HepG2 (cell line): ENCODE data around the gene FRMD4B. TPM values are rescaled to one million over a fixed set of nuclear protein-coding genes. Genes with fewer than 3 reads are reported as not detected.
A peak's percentile ranks its signal among the peaks of the same experiment; 100 is the strongest.
"Not testable (repeated sequence)": the region's sequence is repeated elsewhere in the genome, so short reads cannot be mapped to it uniquely, and the experiment has no call there.

Experiments used
- ATAC-seq: fragments of 200-7000 bp; cut with Tn5 transposase; 3 replicates; pipeline ENCODE4 v1.9.1; 2020; ENCODE audit warnings: mild to moderate bottlenecking, moderate library complexity
- BruUV-seq: library from RNA; stranded (reverse); fragments of 400-500 nt; replicated peaks from 2 replicates; lab custom pipeline; 2021; lab: Mats Ljungman, UMichigan
- CTCF ChIA-PET: fragments of 300-600 bp; formaldehyde crosslinking; extraction: SDS; loops from one replicate; lab custom pipeline; 2021; ENCODE audit warnings: low total read pairs, inconsistent platforms, low intra/inter-chr PET ratio; lab: Yijun Ruan, JAX
- POLR2A ChIA-PET: fragments of 350-600 bp; sonication (Branson Sonifier 250); formaldehyde crosslinking; loops from one replicate; lab custom pipeline; 2020; ENCODE audit warnings: antibody characterized with exemption, inconsistent platforms; lab: Yijun Ruan, JAX
- DNase-seq: peaks from one replicate; pipeline ENCODE4 v3.0.0-alpha.2; 2015; ENCODE audit warnings: low spot score
- FAIRE-seq: peaks from 3 replicates; lab custom pipeline; 2011; peaks lifted over from hg19 to GRCh38; lab: Jason Lieb, UNC
- H2AFZ ChIP-seq: one replicate; pipeline ENCODE4 v1.6.1; 2011; ENCODE audit warnings: low read length, inconsistent platforms
- H3K27ac ChIP-seq: fragments of 300-600 bp; 3 replicates; pipeline ENCODE4 v1.8.0; 2011; ENCODE audit warnings: mixed run types, mild to moderate bottlenecking, mixed read lengths, low read length, inconsistent platforms; ENCODE audit not compliant: insufficient read depth; ENCODE audit errors: extremely low read length
- H3K27me3 ChIP-seq, 2 experiments: fragments of 200-600 bp in 1 of 2; 2 replicates in 1 of 2; 3 replicates in 1 of 2; pipeline versions ENCODE4 v1.6.0 to v1.8.0; 2011; ENCODE audit warnings: low read length in 2 of 2, mild to moderate bottlenecking in 2 of 2, moderate library complexity in 2 of 2, inconsistent platforms in 1 of 2; ENCODE audit not compliant: insufficient read depth in 2 of 2, control insufficient read depth in 1 of 2
- H3K36me3 ChIP-seq, 2 experiments: fragments of 200-600 bp in 1 of 2; replicated peaks in 1 of 2; 2 replicates in 1 of 2; 3 replicates in 1 of 2; pipeline versions ENCODE4 v1.5.1 to v1.8.0; 2011; ENCODE audit warnings: low read length in 2 of 2, inconsistent platforms in 1 of 2; ENCODE audit not compliant: insufficient read depth in 2 of 2, control insufficient read depth in 1 of 2
- H3K4me1 ChIP-seq: 2 replicates; pipeline ENCODE4 v1.5.1; 2012; ENCODE audit warnings: low read length, inconsistent platforms; ENCODE audit not compliant: insufficient read depth
- H3K4me2 ChIP-seq: 2 replicates; pipeline ENCODE4 v1.6.0; 2011; ENCODE audit warnings: low read depth, low read length, inconsistent platforms
- H3K4me3 ChIP-seq, 3 experiments: fragments of 200-600 bp in 1 of 3; sonication (generic), shearing (Covaris generic) in 1 of 3; replicated peaks in 1 of 3; 2 replicates each; pipeline ENCODE4 v1.5.1; 2011 to 2016; ENCODE audit warnings: low read length in 3 of 3, inconsistent platforms in 2 of 3, low read depth in 2 of 3, mild to moderate bottlenecking in 2 of 3, control low read depth in 1 of 3, mixed read lengths in 1 of 3; ENCODE audit not compliant: insufficient read depth in 1 of 3
- H3K79me2 ChIP-seq: one replicate; pipeline ENCODE4 v1.6.1; 2011; ENCODE audit warnings: low read length, inconsistent platforms; ENCODE audit not compliant: insufficient read depth
- H3K9ac ChIP-seq: 2 replicates; pipeline ENCODE4 v1.6.0; 2011; ENCODE audit warnings: mild to moderate bottlenecking, low read depth, low read length, inconsistent platforms; ENCODE audit not compliant: insufficient read depth
- H3K9me3 ChIP-seq: 2 replicates; pipeline ENCODE4 v1.5.1; 2012; ENCODE audit warnings: mild to moderate bottlenecking, low read length
- H4K20me1 ChIP-seq: 2 replicates; pipeline ENCODE4 v1.6.0; 2011; ENCODE audit warnings: inconsistent platforms, mild to moderate bottlenecking, low read length, moderate library complexity; ENCODE audit not compliant: insufficient read depth
- CBX1 ChIP-seq: IDR thresholded peaks from one replicate; pipeline ENCODE4 v1.6.1; 2016; ENCODE audit warnings: antibody characterized with exemption, low read depth
- CEBPB ChIP-seq: IDR thresholded peaks from 2 replicates; pipeline ENCODE4 v1.6.1; 2011; ENCODE audit warnings: low read depth, low read length, improper control_type of control experiment, borderline replicate concordance
- MBD4 ChIP-seq: IDR thresholded peaks from 2 replicates; pipeline ENCODE4 v1.6.1; 2012; ENCODE audit warnings: low read length, inconsistent platforms, borderline replicate concordance
- MTA1 ChIP-seq: sonication (generic); formaldehyde crosslinking; IDR thresholded peaks from 2 replicates; pipeline ENCODE4 v1.4.0; 2020; ENCODE audit warnings: missing genetic modification reagents, mild to moderate bottlenecking, borderline replicate concordance
- MYNN ChIP-seq: sonication (generic); formaldehyde crosslinking; IDR thresholded peaks from 2 replicates; pipeline ENCODE4 v1.4.0; 2020; ENCODE audit warnings: mild to moderate bottlenecking, low read depth, missing genetic modification reagents
- NBN ChIP-seq: fragments of 450-650 bp; conservative IDR thresholded peaks from 2 replicates; pipeline ENCODE4 v1.6.1; 2017
- NFKB2 ChIP-seq: sonication (generic); formaldehyde crosslinking; IDR thresholded peaks from 2 replicates; pipeline ENCODE4 v1.4.0; 2020; ENCODE audit warnings: missing genetic modification reagents, borderline replicate concordance
- NFYB ChIP-seq: sonication (generic); formaldehyde crosslinking; IDR thresholded peaks from 2 replicates; pipeline ENCODE4 v1.4.0; 2020; ENCODE audit warnings: missing genetic modification reagents
- RXRB ChIP-seq: IDR thresholded peaks from 2 replicates; pipeline ENCODE4 v1.6.1; 2016; ENCODE audit warnings: borderline replicate concordance, missing genetic modification reagents, missing compliant biosample characterization
- TGIF2 ChIP-seq: IDR thresholded peaks from 2 replicates; pipeline ENCODE4 v1.6.1; 2016; ENCODE audit warnings: control low read depth, missing compliant biosample characterization
- ZBTB42 ChIP-seq: sonication (generic); formaldehyde crosslinking; IDR thresholded peaks from 2 replicates; pipeline ENCODE4 v1.5.0; 2020; ENCODE audit warnings: mild to moderate bottlenecking, missing genetic modification reagents
- ZFAT ChIP-seq: sonication (generic); formaldehyde crosslinking; conservative IDR thresholded peaks from 2 replicates; pipeline ENCODE4 v1.8.1; 2023; ENCODE audit warnings: missing genetic modification reagents, inconsistent platforms
- ZFP41 ChIP-seq: sonication (generic); formaldehyde crosslinking; IDR thresholded peaks from 2 replicates; pipeline ENCODE4 v1.4.0; 2020; ENCODE audit warnings: mild to moderate bottlenecking, missing genetic modification reagents, borderline replicate concordance
- ZNF567 ChIP-seq: sonication (generic); formaldehyde crosslinking; IDR thresholded peaks from 2 replicates; pipeline ENCODE4 v1.8.1; 2023; ENCODE audit warnings: mild to moderate bottlenecking, missing genetic modification reagents, borderline replicate concordance
- ZNF713 ChIP-seq: sonication (generic); formaldehyde crosslinking; IDR thresholded peaks from 2 replicates; pipeline ENCODE4 v1.4.0; 2020; ENCODE audit warnings: mild to moderate bottlenecking, missing genetic modification reagents
- WGBS: methylation state at CpG from one replicate; pipeline ENCODE4 v1.1.6; 2017; ENCODE audit warnings: low lambda C conversion rate; 5-methylcytosine and 5-hydroxymethylcytosine counted together
- in situ Hi-C: cut with HindIII; loops from 2 replicates; pipeline ENCODE4 v1.10.0; 2017; ENCODE audit warnings: low pct_unique_long_range_greater_than_20kb; ENCODE audit not compliant: extremely low pct_ligation_motif_present
- intact Hi-C: fragments of 100-400 bp; cut with micrococcal nuclease; formaldehyde crosslinking; loops from one replicate; pipeline ENCODE4 v1.10.0; 2022; ENCODE audit not compliant: unreplicated experiment
- polyA plus RNA-seq, 8 experiments: library from polyadenylated mRNA; depleted of rRNA in 3 of 8; stranded (reverse) in 7 of 8; unstranded in 1 of 8; fragments of >200 nt; fragmentation: Illumina TruSeq in 4 of 8; extraction: Trizol in 4 of 8; gene quantifications; 2 replicates each; pipeline versions ENCODE4 v1.2.1 to v1.2.3, GENCODE V29; 2011 to 2016; ENCODE audit warnings: low read depth in 4 of 8, missing spikeins in 1 of 8, mixed read lengths in 1 of 8; ENCODE audit not compliant: insufficient read depth in 1 of 8
- total RNA-seq, 5 experiments: library from RNA; depleted of rRNA; stranded (reverse); fragments of >200 nt; fragmentation: Illumina TruSeq; extraction: Trizol; gene quantifications; 2 replicates each; pipeline ENCODE4 v1.2.3, GENCODE V29; 2016; ENCODE audit warnings: low read depth in 1 of 5
- TF ChIP-seq, protein P1 (sequence below): IDR thresholded peaks from 2 replicates; pipeline ENCODE4 v1.6.1; 2016; ENCODE audit warnings: missing compliant biosample characterization, missing genetic modification reagents, borderline replicate concordance
- TF ChIP-seq, protein P2 (sequence below): sonication (generic); formaldehyde crosslinking; IDR thresholded peaks from 2 replicates; pipeline ENCODE4 v1.5.1; 2020; ENCODE audit warnings: mild to moderate bottlenecking, missing genetic modification reagents, moderate library complexity

The FRMD4B gene
- total and polyA plus RNA-seq, 2 of the 13 experiments (the other 11 are each of a cell fraction or from before 2014, with no cell fraction given), result 3.0 to 3.3 TPM

DNA sequence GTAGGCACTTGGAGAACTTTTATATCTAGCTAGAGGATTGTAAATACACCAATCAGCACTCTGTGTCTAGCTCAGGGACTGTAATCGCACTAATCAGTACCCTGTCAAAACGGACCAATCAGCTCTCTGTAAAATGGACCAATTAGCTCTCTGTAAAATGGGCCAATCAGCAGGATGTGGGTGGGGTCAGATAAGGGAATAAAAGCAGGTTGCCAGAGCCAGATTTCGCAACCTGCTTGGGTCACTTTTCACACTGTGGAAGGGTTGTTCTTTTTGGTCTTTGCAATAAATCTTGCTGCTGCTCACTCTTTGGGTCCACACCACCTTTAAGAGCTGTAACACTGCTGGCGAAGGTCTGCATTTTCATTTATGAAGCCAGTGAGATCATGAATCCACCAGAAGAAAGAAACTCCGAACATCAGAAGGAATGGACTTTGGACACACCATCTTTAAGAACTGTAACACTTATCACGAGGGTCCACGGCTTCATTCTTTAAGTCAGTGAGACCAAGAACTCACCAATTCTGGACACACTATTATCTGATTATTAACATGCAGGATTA is 125.0 kb downstream of the FRMD4B start:
- H4K20me1 ChIP-seq, H3K4me1 ChIP-seq, CTCF ChIA-PET, in situ Hi-C loops, ATAC-seq, H3K4me3 ChIP-seq, H2AFZ ChIP-seq, H3K79me2 ChIP-seq, H3K9me3 ChIP-seq, H3K27me3 ChIP-seq, FAIRE-seq, H3K36me3 ChIP-seq, BruUV-seq, H3K9ac ChIP-seq, H3K27ac ChIP-seq, POLR2A ChIA-PET, H3K4me2 ChIP-seq, intact Hi-C loops, DNase-seq: not testable (repeated sequence)
- 58% methylated on average over 7 of the region's 7 CpGs for WGBS
- TF ChIP-seq NFYB (CRISPR knock-in tag) (0 out of 2 replicates have a peak, but pooled peaks have one; percentile 37), CEBPB (0 out of 2 replicates have a peak, but pooled peaks have one; percentile 16)

DNA sequence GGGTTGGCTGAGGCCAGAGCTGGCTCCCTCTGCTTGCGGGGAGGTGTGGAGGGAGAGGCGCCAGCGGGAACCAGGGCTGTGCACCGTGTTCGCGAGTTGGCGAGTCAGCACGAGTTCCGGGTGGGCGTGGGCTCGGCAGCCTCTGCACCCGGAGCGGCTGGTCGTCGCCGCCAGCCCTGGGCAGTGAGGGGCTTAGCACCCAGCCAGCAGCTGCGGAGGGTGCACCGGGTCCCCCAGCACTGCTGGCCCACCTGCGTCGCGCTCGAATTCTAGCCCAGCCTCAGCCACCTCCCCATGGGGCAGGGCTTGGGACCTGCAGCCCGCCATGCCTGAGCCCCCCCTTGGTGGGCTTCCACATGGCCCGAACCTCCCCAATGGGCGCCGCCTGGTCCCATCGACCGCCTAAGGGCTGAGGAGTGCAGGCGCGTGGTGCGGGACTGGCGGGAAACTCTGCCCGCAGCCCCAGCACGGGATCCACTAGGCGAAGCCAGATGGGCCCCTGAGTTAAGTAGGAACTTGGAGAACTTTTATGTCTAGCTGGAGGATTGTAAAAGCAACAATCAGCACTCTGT is 125.6 kb downstream of the FRMD4B start:
- FAIRE-seq (no peak), DNase-seq (no peak), ATAC-seq (no peak)
- no peak overlapping the region for H3K9ac ChIP-seq
- CTCF ChIA-PET, result no interaction called here
- no peaks in the 10 kb centered on the region for H3K27me3 ChIP-seq
- H2AFZ ChIP-seq, result no peak overlapping the region
- no peaks in the 10 kb centered on the region for H4K20me1 ChIP-seq
- intact Hi-C loops, result no loop called here
- 91% methylated on average over 14 of the region's 35 CpGs for WGBS
- no peaks in the 10 kb centered on the region for H3K79me2 ChIP-seq
- no peaks in the 10 kb centered on the region for H3K9me3 ChIP-seq
- no peak for TF ChIP-seq ZNF567 (CRISPR knock-in tag)
- TF ChIP-seq, protein P1, sequence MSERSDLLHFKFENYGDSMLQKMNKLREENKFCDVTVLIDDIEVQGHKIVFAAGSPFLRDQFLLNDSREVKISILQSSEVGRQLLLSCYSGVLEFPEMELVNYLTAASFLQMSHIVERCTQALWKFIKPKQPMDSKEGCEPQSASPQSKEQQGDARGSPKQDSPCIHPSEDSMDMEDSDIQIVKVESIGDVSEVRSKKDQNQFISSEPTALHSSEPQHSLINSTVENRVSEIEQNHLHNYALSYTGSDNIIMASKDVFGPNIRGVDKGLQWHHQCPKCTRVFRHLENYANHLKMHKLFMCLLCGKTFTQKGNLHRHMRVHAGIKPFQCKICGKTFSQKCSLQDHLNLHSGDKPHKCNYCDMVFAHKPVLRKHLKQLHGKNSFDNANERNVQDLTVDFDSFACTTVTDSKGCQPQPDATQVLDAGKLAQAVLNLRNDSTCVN (CRISPR knock-in tag), result no peak
- TF ChIP-seq NBN, result no peak
- no peak for TF ChIP-seq RXRB
- no peak for TF ChIP-seq MBD4
- TF ChIP-seq CBX1, result no peak
- TF ChIP-seq TGIF2 (CRISPR knock-in tag), result no peak
- TF ChIP-seq ZNF713, result no peak
- TF ChIP-seq MTA1, result no peak
- TF ChIP-seq NFKB2 (CRISPR knock-in tag), result no peak
- TF ChIP-seq, protein P2, sequence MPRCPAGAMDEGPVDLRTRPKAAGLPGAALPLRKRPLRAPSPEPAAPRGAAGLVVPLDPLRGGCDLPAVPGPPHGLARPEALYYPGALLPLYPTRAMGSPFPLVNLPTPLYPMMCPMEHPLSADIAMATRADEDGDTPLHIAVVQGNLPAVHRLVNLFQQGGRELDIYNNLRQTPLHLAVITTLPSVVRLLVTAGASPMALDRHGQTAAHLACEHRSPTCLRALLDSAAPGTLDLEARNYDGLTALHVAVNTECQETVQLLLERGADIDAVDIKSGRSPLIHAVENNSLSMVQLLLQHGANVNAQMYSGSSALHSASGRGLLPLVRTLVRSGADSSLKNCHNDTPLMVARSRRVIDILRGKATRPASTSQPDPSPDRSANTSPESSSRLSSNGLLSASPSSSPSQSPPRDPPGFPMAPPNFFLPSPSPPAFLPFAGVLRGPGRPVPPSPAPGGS (CRISPR knock-in tag), result no peak
- no peak for TF ChIP-seq ZFP41 (CRISPR knock-in tag)
- no peak for TF ChIP-seq MYNN (CRISPR knock-in tag)
- no peak for TF ChIP-seq ZBTB42 (CRISPR knock-in tag)
- TF ChIP-seq ZFAT (CRISPR knock-in tag), result no peak
- peaks cover 11% of the 10 kb centered on the region for H3K4me1 ChIP-seq
- in situ Hi-C loops, result no loop called here
- no TSS peak for BruUV-seq
- no peaks in the 10 kb centered on the region for H3K36me3 ChIP-seq
- no peak overlapping the region for H3K27ac ChIP-seq
- POLR2A ChIA-PET, result no interaction called here
- H3K4me2 ChIP-seq, result no peak overlapping the region
- H3K4me3 ChIP-seq, result no peak overlapping the region
